HG02981 (cell line): Measurements from ENCODE around the gene CCDC69.

ENCODE experiments used
- ATAC-seq: cut with Tn5 transposase; IDR thresholded peaks from one replicate; pipeline ENCODE4 v1.9.1; 2021; ENCODE audit warnings: mild to moderate bottlenecking, moderate library complexity; ENCODE audit not compliant: unreplicated experiment

The CCDC69 gene

DNA sequence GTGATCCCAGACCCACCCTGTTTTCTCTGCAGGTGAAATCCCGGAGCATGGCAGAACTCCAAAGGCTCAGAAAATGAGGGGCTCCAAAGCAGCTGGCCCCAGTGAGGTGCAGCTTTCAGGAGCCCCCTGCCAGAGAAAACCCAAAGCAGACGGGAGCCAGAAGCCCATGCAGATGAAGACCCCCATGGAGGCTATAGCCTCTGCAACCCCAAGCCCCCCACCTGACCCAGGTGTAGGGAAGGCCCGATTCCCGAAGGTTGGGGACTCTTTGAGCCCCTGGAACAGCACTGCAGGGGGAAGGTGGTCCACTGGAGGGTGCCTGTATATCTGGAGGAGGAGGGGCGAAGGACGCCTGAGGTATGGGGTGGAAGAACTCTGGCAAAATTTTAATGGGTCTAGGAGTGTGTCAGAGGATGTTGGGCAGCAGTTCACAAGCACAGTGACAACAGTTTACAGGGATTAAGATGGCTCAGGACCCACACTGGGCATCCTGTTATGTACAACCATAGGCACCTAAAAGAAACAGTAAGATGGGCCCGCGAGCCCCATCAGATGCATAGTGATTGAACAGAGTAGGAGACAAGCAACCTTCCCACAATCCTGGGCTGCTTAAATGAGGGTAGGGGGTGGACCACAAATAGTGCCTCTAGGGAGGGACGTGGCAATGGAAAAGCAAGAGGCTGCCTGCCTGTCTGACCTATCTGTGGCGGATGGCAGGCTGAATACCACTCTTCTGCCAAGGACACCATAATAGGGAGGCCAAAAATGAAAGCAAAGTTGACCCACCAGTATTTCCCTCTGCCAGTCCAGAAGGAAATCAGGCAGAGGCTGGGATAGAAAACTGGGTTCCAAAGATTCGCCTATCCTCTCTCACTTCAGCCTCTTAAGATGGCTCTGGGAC is 49.9 kb downstream of the CCDC69 start:
- ATAC-seq: no peak

GRCh38 chr5:151171529-151171928 is 52.4 kb downstream of the CCDC69 start:
- no peak for ATAC-seq

- ATAC-seq: no peak
Measured at GRCh38 chr5:151168602-151169344, 55.1 kb downstream of the CCDC69 start.

GRCh38 chr5:151167022-151167421 is 56.9 kb downstream of the CCDC69 start:
- no peak for ATAC-seq

DNA sequence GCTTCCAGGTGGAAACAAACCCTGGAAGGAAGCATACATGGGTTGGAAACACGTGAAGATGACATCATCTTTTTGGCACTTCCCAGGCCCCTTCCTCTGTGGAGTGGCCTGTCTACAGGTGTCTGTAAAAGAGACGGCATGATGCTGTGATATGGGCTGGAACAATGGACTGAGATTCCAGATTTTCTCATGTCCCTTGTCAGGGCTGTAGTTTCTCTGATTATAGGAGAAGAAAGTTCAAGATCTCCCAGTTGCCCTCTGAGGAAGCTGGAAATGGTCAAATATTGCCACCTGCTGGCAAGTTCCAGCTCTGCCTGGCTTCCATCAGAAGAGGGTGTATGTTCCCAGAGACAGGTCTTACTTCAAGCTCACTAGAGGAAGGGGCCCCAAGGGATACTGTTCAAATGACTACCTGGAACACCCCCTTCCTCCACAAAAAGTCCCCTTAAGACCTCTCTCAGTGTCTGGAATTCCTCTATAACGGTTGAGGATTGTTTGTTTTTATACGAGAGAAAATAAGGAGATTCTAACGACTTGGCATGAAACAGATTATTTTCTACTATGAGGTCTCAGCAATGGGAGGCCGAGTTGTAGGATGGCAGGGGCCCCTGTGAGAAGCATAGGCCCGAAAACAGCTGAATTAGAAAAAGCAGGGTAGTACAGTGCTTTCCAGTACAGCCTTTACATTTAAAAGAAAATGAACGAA is 59.1 kb downstream of the CCDC69 start:
- ATAC-seq: peak; percentile 90

GRCh38 chr5:151162776-151163175 is 61.1 kb downstream of the CCDC69 start:
- ATAC-seq: no peak

GRCh38 chr5:151159649-151160373 is 64.1 kb downstream of the CCDC69 start:
- ATAC-seq: no peak

- ATAC-seq: no peak
Measured at GRCh38 chr5:151158287-151158661, 65.6 kb downstream of the CCDC69 start.

DNA sequence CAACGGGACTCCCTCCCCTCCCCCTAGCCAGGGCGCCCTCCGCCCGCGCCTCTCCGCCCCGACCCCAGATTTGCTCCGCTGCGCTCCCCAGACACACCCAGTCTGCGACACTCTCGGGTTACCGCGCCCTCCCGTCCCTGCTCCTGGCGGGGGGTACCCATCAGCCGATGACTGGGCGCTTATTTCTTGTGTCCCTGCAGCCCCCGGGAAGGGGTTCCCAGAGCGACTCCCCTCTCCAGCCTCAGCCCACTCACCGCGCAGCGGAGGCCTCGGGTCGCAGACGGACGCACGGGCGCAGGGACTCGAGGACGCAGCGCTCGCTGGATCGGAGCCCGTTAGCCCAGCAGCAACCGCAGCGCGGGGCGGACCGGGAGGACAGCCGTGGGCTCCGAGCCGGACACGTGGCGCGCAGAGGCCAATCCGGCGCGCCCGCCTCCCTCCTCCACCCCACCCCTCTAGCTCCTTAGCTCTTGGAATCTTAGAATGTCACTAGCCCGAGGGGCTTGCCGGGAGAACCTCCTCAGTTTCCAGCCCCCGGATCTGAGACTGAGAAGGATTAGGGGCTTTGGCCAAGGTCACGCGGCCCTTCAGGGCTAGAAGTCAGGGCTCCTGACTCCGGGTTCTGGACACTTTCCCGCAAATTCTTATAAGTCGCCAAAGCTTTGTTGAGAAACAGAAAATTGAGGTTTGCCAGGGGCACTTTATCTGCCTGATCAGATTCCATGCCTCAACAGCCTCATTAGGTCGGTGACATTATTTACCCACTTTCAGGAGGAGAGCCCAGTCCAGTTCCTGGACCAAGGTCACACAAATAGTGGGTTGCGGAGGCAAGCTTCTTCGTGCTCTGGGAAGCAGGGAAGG is 66.2 kb downstream of the CCDC69 start, which contains the start of gene ANXA6:
Gene ANXA6, minus strand, starts transcription at position 354 of the 861 bp plus-strand sequence. CDS start 9,878 bp downstream, outside the sequence.
- ATAC-seq: peak; percentile 44

- peak; percentile 29 for ATAC-seq
Measured at GRCh38 chr5:151156507-151157420, 67.1 kb downstream of the CCDC69 start.

- ATAC-seq: peak; percentile 18
Measured at GRCh38 chr5:151155775-151156506, 68.0 kb downstream of the CCDC69 start.

- ATAC-seq: peak; percentile 9
Measured at GRCh38 chr5:151154931-151155774, 68.7 kb downstream of the CCDC69 start.

DNA sequence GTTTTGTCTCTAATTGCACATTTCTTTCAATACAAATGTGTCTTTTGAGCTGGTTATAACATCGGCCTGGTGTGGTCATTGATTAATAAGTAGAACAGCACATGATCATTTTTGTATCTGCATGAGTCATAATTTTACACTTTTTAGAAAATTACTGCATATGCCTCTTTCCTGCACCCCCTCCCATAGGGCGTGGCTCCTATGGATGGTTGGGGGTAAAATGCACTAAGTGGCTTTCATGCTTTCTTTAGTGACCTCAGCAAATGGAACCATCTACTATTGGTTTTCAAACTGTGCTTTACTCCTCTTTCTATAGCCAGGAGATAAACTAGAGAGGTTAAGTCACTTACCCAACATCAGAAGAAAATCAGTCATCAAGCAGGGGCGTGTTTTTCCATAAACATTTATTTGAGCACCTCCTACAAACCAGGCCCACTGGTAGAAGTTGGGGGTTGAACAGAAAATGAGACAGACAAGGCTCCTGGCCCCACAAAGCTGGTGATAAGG is 70.1 kb downstream of the CCDC69 start:
- no peak for ATAC-seq

- no peak for ATAC-seq
Measured at GRCh38 chr5:151153300-151153699, 70.6 kb downstream of the CCDC69 start.

- peak; percentile 37 for ATAC-seq
Measured at GRCh38 chr5:151151793-151152192, 72.1 kb downstream of the CCDC69 start.

DNA sequence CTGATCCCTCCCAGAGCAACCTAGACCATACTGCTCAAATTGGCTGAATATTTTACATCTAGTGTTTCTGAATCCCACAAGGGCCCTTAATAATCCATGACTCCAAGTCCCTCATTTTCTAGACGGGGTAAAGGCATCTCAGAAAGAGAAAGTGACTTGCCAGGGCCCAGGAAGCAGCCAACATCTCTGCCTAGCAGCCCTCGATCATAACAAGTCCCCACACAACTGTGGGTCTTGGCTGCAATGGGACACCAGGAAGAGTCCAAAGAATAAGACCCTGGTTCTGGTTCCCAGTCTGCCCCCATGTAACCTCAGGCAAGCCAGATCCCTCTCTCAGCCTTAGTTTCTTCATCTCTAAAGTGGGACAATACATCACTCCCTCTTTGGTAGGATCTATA is 72.6 kb downstream of the CCDC69 start:
- no peak for ATAC-seq
